RWPE2 (cell line): Measurements from ENCODE around the gene DPP10.

ENCODE experiments used
- ATAC-seq: fragments of 200-7000 bp; cut with Tn5 transposase; 3 replicates; pipeline ENCODE4 v1.9.1; 2021; ENCODE audit warnings: low read depth
- DNase-seq: peaks from one replicate; pipeline ENCODE4 v3.0.0-alpha.2; 2020; ENCODE audit warnings: low spot score
- H3K27ac ChIP-seq: fragments of 450-650 bp; 2 replicates; pipeline ENCODE4 v1.5.1; 2017; ENCODE audit warnings: mild to moderate bottlenecking; ENCODE audit not compliant: poor library complexity, severe bottlenecking
- H3K27me3 ChIP-seq: fragments of 250-450 bp; sonication (Bioruptor Pico); 2 replicates; pipeline ENCODE4 v1.5.1; 2021; ENCODE audit warnings: mild to moderate bottlenecking, moderate library complexity; ENCODE audit not compliant: insufficient read depth, poor library complexity, severe bottlenecking
- H3K36me3 ChIP-seq: fragments of 250-450 bp; sonication (Bioruptor Pico); 2 replicates; pipeline ENCODE4 v1.5.1; 2020; ENCODE audit warnings: low read depth, mild to moderate bottlenecking, moderate library complexity
- H3K4me1 ChIP-seq: fragments of 250-450 bp; sonication (Bioruptor Pico); 2 replicates; pipeline ENCODE4 v1.5.1; 2021; ENCODE audit warnings: mild to moderate bottlenecking, moderate library complexity; ENCODE audit not compliant: insufficient read depth, poor library complexity, severe bottlenecking
- H3K4me3 ChIP-seq: fragments of 250-450 bp; sonication (Bioruptor Pico); 2 replicates; pipeline ENCODE4 v1.5.1; 2021; ENCODE audit warnings: mild to moderate bottlenecking, moderate library complexity; ENCODE audit not compliant: severe bottlenecking
- H3K9me3 ChIP-seq: fragments of 250-450 bp; sonication (Bioruptor Pico); 2 replicates; pipeline ENCODE4 v1.5.1; 2021; ENCODE audit warnings: mild to moderate bottlenecking, moderate library complexity; ENCODE audit not compliant: severe bottlenecking
- CTCF ChIP-seq: fragments of 450-650 bp; IDR thresholded peaks from one replicate; pipeline ENCODE4 v1.5.1; 2017; ENCODE audit warnings: mild to moderate bottlenecking, moderate library complexity; ENCODE audit not compliant: poor library complexity, severe bottlenecking

The DPP10 gene

GRCh38 chr2:114805195-114805594, 362.8 kb downstream of the DPP10 start:
- ATAC-seq (no peak), DNase-seq (no peak)
- no peak overlapping the region for H3K27ac ChIP-seq
- H3K36me3 ChIP-seq = no peaks in the 10 kb centered on the region
- H3K4me3 ChIP-seq = no peak overlapping the region
- H3K27me3 ChIP-seq = no peaks in the 10 kb centered on the region
- no peaks in the 10 kb centered on the region for H3K4me1 ChIP-seq
- H3K9me3 ChIP-seq = no peaks in the 10 kb centered on the region
- TF ChIP-seq CTCF = no peak

GRCh38 chr2:114810092-114810491, 367.7 kb downstream of the DPP10 start:
- no peak overlapping the region for H3K27ac ChIP-seq
- DNase-seq (no peak), ATAC-seq (no peak)
- H3K9me3 ChIP-seq = no peaks in the 10 kb centered on the region
- TF ChIP-seq CTCF = no peak
- no peaks in the 10 kb centered on the region for H3K27me3 ChIP-seq
- no peaks in the 10 kb centered on the region for H3K36me3 ChIP-seq
- H3K4me3 ChIP-seq = no peak overlapping the region
- H3K4me1 ChIP-seq = no peaks in the 10 kb centered on the region

- Histone ChIP-seq H3K27ac (no peak overlapping the region), H3K4me1 (no peaks in the 10 kb centered on the region), H3K36me3 (no peaks in the 10 kb centered on the region), H3K9me3 (no peaks in the 10 kb centered on the region), H3K4me3 (no peak overlapping the region), H3K27me3 (no peaks in the 10 kb centered on the region)
- TF ChIP-seq CTCF = no peak
- DNase-seq = no peak
- ATAC-seq = no peak
These were observed 369.8 kb downstream of the DPP10 start for GRCh38 chr2:114812261-114812660.

GRCh38 chr2:114814355-114814754, 371.9 kb downstream of the DPP10 start:
- DNase-seq (no peak), ATAC-seq (no peak)
- no peaks in the 10 kb centered on the region for H3K4me1 ChIP-seq
- H3K36me3 ChIP-seq = no peaks in the 10 kb centered on the region
- no peaks in the 10 kb centered on the region for H3K27me3 ChIP-seq
- no peak overlapping the region for H3K27ac ChIP-seq
- no peaks in the 10 kb centered on the region for H3K9me3 ChIP-seq
- TF ChIP-seq CTCF = no peak
- no peak overlapping the region for H3K4me3 ChIP-seq

- DNase-seq = no peak
- H3K27me3 ChIP-seq = no peaks in the 10 kb centered on the region
These were observed 378.6 kb downstream of the DPP10 start for GRCh38 chr2:114821055-114821454.

More at GRCh38 chr2:114821055-114821454, 378.6 kb downstream of the DPP10 start:
- no peaks in the 10 kb centered on the region for H3K36me3 ChIP-seq
- H3K9me3 ChIP-seq = no peaks in the 10 kb centered on the region
- no peak overlapping the region for H3K4me3 ChIP-seq
- H3K4me1 ChIP-seq = no peaks in the 10 kb centered on the region
- no peak for TF ChIP-seq CTCF
- no peak for ATAC-seq
- no peak overlapping the region for H3K27ac ChIP-seq
